ENCODE measurements around the gene GMFB. TPM values are rescaled to one million over a fixed set of nuclear protein-coding genes. Genes with fewer than 3 reads are reported as not detected.

The GMFB gene
- polyA plus RNA-seq, 2 of the 4 experiments (the other 2 are of a cell fraction): 45.5 to 66.7 TPM

DNA sequence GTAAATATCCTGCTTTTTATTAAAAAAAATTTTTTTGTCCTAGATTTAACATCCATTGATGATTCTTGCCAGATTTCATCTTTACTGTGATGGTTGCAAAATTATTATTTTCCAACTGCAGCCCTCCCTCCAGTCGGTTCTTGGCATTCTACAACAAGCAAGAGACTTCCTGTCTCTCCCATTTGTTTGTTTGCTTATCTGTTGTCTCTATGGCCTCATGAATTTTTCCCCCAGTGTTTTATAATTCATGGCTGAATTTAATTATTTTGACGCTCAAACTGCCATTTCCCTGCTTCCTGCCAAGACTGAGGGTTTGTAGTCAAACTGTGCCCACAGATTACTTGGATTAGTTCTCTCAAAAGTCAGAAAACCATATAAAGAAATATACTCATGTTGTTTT is 46.9 kb upstream of the GMFB start:
- CTCF ChIA-PET: interaction anchor here (1.6 kb wide), 1 partner anchor 29 kb away, joined by 4 read pairs; no protein-coding TSS in a partner anchor
- FAIRE-seq (no peak), DNase-seq (ENCODE audit: low read depth in 1 of 2, low spot score in 1 of 2) (no peak), ATAC-seq (no peak)
- TF ChIP-seq RARB (CRISPR knock-in tag; IDR thresholded peaks at IDR 0.05): no peak
- TF ChIP-seq SMC3 (IDR thresholded peaks at IDR 0.05): no peak
- no peak for TF ChIP-seq EP300 (IDR thresholded peaks at IDR 0.05)
- TF ChIP-seq, protein P1, sequence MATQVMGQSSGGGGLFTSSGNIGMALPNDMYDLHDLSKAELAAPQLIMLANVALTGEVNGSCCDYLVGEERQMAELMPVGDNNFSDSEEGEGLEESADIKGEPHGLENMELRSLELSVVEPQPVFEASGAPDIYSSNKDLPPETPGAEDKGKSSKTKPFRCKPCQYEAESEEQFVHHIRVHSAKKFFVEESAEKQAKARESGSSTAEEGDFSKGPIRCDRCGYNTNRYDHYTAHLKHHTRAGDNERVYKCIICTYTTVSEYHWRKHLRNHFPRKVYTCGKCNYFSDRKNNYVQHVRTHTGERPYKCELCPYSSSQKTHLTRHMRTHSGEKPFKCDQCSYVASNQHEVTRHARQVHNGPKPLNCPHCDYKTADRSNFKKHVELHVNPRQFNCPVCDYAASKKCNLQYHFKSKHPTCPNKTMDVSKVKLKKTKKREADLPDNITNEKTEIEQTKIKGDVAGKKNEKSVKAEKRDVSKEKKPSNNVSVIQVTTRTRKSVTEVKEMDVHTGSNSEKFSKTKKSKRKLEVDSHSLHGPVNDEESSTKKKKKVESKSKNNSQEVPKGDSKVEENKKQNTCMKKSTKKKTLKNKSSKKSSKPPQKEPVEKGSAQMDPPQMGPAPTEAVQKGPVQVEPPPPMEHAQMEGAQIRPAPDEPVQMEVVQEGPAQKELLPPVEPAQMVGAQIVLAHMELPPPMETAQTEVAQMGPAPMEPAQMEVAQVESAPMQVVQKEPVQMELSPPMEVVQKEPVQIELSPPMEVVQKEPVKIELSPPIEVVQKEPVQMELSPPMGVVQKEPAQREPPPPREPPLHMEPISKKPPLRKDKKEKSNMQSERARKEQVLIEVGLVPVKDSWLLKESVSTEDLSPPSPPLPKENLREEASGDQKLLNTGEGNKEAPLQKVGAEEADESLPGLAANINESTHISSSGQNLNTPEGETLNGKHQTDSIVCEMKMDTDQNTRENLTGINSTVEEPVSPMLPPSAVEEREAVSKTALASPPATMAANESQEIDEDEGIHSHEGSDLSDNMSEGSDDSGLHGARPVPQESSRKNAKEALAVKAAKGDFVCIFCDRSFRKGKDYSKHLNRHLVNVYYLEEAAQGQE (IDR thresholded peaks at IDR 0.05): no peak
- TF ChIP-seq BCL3 (IDR thresholded peaks at IDR 0.05): no peak
- TF ChIP-seq ZNF302 (CRISPR knock-in tag; IDR thresholded peaks at IDR 0.05): no peak
- TF ChIP-seq RFX5 (IDR thresholded peaks at IDR 0.05): no peak
- no peak for TF ChIP-seq NFE2L2 (conservative IDR thresholded peaks at IDR 0.05; ENCODE audit: low read length)
- TF ChIP-seq HOXA7 (CRISPR knock-in tag; IDR thresholded peaks at IDR 0.05): no peak
- no peak for TF ChIP-seq RAD21 (conservative IDR thresholded peaks at IDR 0.05 in 1 of 2, IDR thresholded peaks at IDR 0.05 in 1 of 2)
- no peak for TF ChIP-seq TP53 (CRISPR knock-in tag; IDR thresholded peaks at IDR 0.05)
- TF ChIP-seq HEYL (CRISPR knock-in tag; IDR thresholded peaks at IDR 0.05): no peak
- no peak for TF ChIP-seq EHMT2 (IDR thresholded peaks at IDR 0.05; ENCODE audit: low read depth)
- TF ChIP-seq HDAC2 (IDR thresholded peaks at IDR 0.05): no peak
- TF ChIP-seq ZSCAN20 (CRISPR knock-in tag; IDR thresholded peaks at IDR 0.05): no peak
- TF ChIP-seq KDM1A (IDR thresholded peaks at IDR 0.05; ENCODE audit: low read depth): no peak
- Histone ChIP-seq H3K27ac (no peak overlapping the region), H3K4me3 (no peak overlapping the region), H3K9me3 (no peaks in the 10 kb centered on the region), H3K4me1 (peaks cover 9% of the 10 kb centered on the region; the same call in 1 of the 3 replicates), H3K4me2 (no peak overlapping the region)
- POLR2A ChIA-PET: no interaction called here
- WGBS (ENCODE audit: missing lambda C conversion rate): 58% methylated on average over 2 of the region's 2 CpGs

- WGBS (ENCODE audit: missing lambda C conversion rate): 85% methylated on average over 1 of the region's 1 CpG
- TF ChIP-seq MYC (IDR thresholded peaks at IDR 0.05; ENCODE audit: borderline replicate concordance, low read length) (no peak), NR3C1 (IDR thresholded peaks at IDR 0.05) (no peak), POLR2AphosphoS2 (conservative IDR thresholded peaks at IDR 0.05; ENCODE audit: low read length) (no peak), FOXS1 (CRISPR knock-in tag; IDR thresholded peaks at IDR 0.05) (no peak), TFCP2L1 (CRISPR knock-in tag; IDR thresholded peaks at IDR 0.05) (no peak), FOSL2 (IDR thresholded peaks at IDR 0.05) (no peak), FOSL2 (CRISPR knock-in tag; IDR thresholded peaks at IDR 0.05) (no peak), HOXA7 (CRISPR knock-in tag; IDR thresholded peaks at IDR 0.05) (no peak), CEBPB (IDR thresholded peaks at IDR 0.05) (no peak), FOSB (CRISPR knock-in tag; IDR thresholded peaks at IDR 0.05) (no peak)
- TF ChIP-seq, protein P2, sequence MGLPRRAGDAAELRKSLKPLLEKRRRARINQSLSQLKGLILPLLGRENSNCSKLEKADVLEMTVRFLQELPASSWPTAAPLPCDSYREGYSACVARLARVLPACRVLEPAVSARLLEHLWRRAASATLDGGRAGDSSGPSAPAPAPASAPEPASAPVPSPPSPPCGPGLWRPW (IDR thresholded peaks at IDR 0.05): no peak
- ChIA-PET POLR2A (no interaction called here), CTCF (interaction anchor here (1.0 to 1.6 kb wide), 2 partner anchors 25 to 29 kb away, joined by 3 to 4 read pairs; partner anchors contain the start of gene CGRRF1)
- no peak overlapping the region for H3K4me3 ChIP-seq
- FAIRE-seq (no peak), DNase-seq (ENCODE audit: low read depth in 1 of 2, low spot score in 1 of 2) (no peak), ATAC-seq (no peak)
- H3K4me1 ChIP-seq: peaks cover 9% of the 10 kb centered on the region; the same call in 1 of the 3 replicates
- H3K4me2 ChIP-seq: no peak overlapping the region
- no peak overlapping the region for H3K27ac ChIP-seq
- H3K9me3 ChIP-seq: no peaks in the 10 kb centered on the region
These were observed 46.3 kb upstream of the GMFB start for GRCh38 chr14:54535126-54535525.

Measured in A549 (cell line).